ENCODE data around the gene ANGPTL3. TPM values are rescaled to one million over a fixed set of nuclear protein-coding genes. Genes with fewer than 3 reads are reported as not detected.
"Not testable (repeated sequence)": the region's sequence is repeated elsewhere in the genome, so short reads cannot be mapped to it uniquely, and the experiment has no call there.

The ANGPTL3 gene, protein sequence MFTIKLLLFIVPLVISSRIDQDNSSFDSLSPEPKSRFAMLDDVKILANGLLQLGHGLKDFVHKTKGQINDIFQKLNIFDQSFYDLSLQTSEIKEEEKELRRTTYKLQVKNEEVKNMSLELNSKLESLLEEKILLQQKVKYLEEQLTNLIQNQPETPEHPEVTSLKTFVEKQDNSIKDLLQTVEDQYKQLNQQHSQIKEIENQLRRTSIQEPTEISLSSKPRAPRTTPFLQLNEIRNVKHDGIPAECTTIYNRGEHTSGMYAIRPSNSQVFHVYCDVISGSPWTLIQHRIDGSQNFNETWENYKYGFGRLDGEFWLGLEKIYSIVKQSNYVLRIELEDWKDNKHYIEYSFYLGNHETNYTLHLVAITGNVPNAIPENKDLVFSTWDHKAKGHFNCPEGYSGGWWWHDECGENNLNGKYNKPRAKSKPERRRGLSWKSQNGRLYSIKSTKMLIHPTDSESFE
- not detected in 2 replicates for total RNA-seq

GRCh38 chr1:62597281-62597680, at the start of gene ANGPTL3:
Gene ANGPTL3, plus strand, starts transcription at chr1:62597520. Its CDS starts 47 bp downstream, at chr1:62597567.
- intact Hi-C loops (cut with micrococcal nuclease) = no loop called here

- intact Hi-C loops (cut with micrococcal nuclease) = no loop called here
Measured at GRCh38 chr1:62561306-62561705, 36.0 kb upstream of the ANGPTL3 start.

GRCh38 chr1:62567182-62567581, 30.1 kb upstream of the ANGPTL3 start:
- intact Hi-C loops (cut with micrococcal nuclease) = not testable (repeated sequence)

DNA sequence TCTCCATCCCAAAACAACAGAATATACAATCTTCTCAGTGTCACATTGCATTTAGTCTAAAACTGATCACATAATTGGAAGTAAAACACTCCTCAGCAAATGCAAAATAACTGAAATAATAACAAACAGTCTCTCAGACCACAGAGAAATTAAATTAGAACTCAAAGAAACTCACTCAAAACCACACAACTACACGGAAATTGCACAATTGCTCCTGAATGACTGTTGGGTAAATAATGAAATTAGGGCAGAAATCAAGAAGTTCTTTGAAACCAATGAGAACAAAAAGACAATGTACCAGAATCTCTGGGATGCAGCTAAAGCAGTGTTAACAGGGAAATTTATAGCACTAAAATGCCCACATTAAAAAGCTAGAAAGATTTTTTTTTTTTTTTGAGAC, 29.4 kb upstream of the ANGPTL3 start:
- intact Hi-C loops (cut with micrococcal nuclease) = not testable (repeated sequence)

GRCh38 chr1:62571517-62571916, 25.8 kb upstream of the ANGPTL3 start:
- intact Hi-C loops (cut with micrococcal nuclease) = not testable (repeated sequence)

DNA sequence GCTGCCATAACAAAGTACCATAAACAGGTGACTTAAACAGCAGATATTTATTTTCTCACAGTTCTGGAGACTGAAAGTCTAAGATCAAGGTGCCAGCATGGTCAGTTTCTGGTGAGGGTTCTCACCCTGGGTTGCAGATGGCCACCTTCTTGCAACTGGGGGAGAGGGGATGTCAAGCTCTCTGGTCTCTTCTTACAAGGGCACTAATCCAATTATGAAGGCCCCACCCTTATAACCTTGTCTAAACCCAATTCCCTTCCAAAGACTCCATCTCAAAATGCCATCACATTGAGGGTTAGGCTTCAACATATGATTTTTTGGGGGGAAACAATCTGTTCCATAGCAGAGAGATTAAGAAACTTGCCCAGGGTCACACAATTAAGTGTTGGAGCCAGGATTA, 24.8 kb upstream of the ANGPTL3 start:
- intact Hi-C loops (cut with micrococcal nuclease) = no loop called here

- intact Hi-C loops (cut with micrococcal nuclease) = no loop called here
Measured at GRCh38 chr1:62573675-62574074, 23.6 kb upstream of the ANGPTL3 start.

GRCh38 chr1:62585469-62586155, 11.7 kb upstream of the ANGPTL3 start:
- intact Hi-C loops (cut with micrococcal nuclease) = no loop called here

- intact Hi-C loops (cut with micrococcal nuclease) = no loop called here
Measured at GRCh38 chr1:62588000-62588399, 9.3 kb upstream of the ANGPTL3 start.

- intact Hi-C loops (cut with micrococcal nuclease) = no loop called here
Measured at GRCh38 chr1:62589321-62589720, 8.0 kb upstream of the ANGPTL3 start.

DNA sequence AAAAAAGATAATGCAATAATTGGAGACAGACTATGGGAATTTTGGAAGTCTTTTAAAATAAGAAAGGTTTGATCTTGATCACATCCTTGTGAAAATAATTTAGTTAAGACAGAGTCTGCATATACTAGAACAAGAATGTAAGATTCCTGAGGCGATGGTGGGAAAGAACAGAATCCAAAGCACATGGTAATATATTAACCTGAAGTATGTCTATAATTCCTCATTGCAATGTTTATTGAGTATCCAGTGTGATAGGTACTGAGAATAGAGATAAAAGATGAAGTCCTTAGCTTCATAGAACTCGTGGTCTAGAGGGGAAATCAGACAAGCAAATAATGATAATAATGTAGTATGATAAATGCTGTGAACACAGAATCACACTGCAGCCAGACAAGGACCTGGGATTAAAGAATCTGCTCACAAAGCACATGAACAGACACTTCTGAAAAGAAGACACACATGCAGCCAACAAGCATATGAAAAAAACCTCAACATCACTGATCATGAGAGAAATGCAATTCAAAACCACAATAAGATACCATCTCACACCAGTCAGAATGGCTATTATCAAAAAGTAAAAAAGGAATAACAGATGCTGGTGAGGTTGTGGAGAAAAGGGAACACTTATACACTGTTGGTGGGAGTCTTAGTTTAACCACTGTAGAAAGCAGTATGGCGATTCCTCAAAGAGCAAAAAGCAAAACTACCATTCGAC, 6.9 kb upstream of the ANGPTL3 start:
- intact Hi-C loops (cut with micrococcal nuclease) = no loop called here

DNA sequence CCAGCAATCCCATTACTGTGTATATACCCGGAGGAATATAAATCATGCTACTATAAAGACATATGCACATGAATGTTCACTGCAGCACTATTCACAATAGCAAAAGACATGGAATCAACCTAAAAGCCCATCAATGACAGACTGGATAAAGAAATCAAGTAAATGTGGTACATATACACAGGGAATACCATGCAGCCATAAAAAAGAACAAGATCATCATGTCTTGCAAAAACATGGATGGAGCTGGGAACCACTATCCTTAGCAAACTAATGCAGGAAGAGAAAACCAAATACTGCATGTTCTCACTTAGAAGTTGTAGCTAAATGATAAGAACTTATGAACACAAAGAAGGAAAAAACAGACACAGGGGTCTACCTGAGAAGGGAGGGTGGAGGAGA, 6.4 kb upstream of the ANGPTL3 start:
- intact Hi-C loops (cut with micrococcal nuclease) = no loop called here

DNA sequence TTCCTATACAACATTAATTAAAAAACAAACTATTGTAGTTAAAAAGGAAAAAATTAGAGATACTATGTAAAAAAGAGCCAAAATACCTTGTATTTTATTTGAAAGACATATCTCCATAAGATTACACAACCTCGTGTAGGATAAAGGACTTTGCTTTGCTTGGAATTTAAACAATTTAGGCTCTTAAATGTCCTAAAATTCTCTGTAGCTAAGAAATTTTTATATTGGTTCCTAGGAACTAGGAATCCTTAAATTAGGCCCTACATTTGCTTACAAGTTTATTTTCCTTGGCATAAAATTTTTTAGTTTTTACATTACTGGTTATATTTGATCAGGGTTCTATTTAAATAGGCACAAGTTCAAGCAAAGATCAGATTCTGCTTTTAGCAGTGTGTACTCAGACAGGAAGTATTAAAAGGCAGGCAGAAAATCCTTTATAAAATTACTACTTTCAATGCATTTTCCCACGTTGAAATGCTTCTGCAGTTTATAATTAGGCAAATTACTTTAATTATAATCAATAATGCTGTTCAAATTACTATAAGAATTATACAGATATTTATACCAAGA, 3.4 kb upstream of the ANGPTL3 start:
- intact Hi-C loops (cut with micrococcal nuclease) = no loop called here

DNA sequence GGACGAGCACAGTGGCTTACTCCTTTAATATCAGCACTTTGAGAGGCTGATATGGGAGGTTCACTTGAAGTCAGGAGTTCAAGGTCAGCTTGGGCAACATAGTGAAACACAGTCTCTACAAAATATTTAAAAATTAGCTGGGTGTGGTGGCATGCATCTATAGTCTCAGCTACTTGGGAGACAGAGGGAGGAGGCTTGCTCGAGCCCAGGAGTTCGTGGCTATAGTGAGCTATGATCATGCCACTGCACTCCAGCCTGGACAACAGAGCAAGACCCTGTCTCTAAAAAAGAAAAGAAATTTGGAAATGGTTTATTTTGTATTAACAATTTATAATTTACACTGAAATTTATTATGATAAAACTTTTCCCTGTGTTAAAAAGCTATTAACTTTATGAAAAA, 1.7 kb upstream of the ANGPTL3 start:
- intact Hi-C loops (cut with micrococcal nuclease) = no loop called here

GRCh38 chr1:62599044-62599443, 1.7 kb downstream of the ANGPTL3 start:
- intact Hi-C loops (cut with micrococcal nuclease) = no loop called here

DNA sequence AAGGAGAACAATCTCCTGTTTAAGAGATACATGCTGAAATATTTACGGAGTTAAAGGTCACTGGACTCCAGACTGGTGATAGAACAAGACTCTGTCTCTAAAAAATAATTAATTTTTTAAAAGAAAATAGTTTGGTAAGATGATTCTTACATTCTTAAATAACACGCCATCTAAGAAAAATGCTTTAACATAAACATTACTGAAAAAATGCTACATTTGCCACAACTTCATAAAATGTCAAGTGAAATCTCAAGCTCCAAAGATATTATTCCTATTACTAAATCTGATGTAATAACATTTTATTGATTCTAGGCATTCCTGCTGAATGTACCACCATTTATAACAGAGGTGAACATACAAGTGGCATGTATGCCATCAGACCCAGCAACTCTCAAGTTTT, 4.1 kb downstream of the ANGPTL3 start:
- intact Hi-C loops (cut with micrococcal nuclease) = no loop called here

- intact Hi-C loops (cut with micrococcal nuclease) = no loop called here
Measured at GRCh38 chr1:62608905-62609304, 11.6 kb downstream of the ANGPTL3 start.

DNA sequence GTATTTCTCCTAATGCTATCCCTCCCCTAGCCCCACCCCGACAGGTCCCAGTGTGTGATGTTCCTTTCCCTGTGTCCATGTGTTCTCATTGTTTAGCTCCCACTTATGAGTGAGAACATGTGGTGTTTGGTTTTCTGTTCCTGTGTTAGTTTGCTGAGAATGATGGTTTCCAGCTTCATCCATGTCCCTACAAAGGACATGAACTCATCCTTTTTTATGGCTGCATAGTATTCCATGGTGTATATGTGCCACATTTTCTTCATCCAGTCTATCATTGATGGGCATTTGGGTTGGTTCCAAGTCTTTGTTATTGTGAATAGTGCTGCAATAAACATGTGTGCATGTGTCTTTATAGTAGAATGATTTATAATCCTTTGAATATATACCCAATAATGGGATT, 13.3 kb downstream of the ANGPTL3 start:
- intact Hi-C loops (cut with micrococcal nuclease) = not testable (repeated sequence)

DNA sequence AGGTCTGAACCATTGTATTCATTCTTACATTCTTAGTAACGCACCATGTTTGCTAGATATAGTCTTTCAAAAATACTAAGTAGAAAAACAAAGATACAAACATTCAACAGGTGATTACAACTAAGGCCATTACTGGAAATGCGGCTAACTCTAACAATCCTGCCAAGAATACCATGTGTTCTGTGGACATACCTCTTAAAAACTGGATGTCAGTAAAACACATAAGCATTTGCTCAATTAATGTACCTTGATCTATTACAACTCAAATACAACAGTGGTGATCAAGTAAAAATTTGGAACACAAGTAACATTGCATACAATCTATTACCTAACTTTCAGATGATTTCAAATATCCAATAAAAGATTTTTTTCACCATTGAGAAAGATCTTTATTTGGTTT, 15.4 kb downstream of the ANGPTL3 start:
- intact Hi-C loops (cut with micrococcal nuclease) = no loop called here

DNA sequence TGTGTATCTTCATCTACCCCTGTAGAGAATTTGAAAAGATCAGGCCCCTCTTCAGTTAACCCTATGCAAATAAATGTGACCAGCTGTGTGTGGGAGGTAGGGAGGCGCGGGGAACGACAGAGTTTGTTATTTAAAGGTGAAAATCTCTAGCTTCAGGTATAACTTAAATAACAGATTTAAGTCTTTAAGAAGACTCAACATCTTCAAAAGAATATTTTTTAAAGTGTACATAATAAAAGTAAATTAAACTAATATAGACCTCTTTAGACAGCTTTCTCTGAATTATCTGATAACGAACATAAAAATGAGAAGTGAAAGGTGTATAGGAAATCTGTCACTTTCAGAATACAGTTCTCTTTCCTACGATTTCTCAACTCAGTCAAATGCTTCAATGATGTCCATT, 16.0 kb downstream of the ANGPTL3 start:
- intact Hi-C loops (cut with micrococcal nuclease) = no loop called here

- intact Hi-C loops (cut with micrococcal nuclease) = no loop called here
Measured at GRCh38 chr1:62613890-62614289, 16.6 kb downstream of the ANGPTL3 start.

- intact Hi-C loops (cut with micrococcal nuclease) = no loop called here
Measured at GRCh38 chr1:62621907-62622306, 24.6 kb downstream of the ANGPTL3 start.
